Measurements from ENCODE around the gene TTL. TPM values are rescaled to one million over a fixed set of nuclear protein-coding genes. Genes with fewer than 3 reads are reported as not detected.

The TTL gene
- total RNA-seq, 1 experiment from 2014 or later = 31.4 TPM

DNA sequence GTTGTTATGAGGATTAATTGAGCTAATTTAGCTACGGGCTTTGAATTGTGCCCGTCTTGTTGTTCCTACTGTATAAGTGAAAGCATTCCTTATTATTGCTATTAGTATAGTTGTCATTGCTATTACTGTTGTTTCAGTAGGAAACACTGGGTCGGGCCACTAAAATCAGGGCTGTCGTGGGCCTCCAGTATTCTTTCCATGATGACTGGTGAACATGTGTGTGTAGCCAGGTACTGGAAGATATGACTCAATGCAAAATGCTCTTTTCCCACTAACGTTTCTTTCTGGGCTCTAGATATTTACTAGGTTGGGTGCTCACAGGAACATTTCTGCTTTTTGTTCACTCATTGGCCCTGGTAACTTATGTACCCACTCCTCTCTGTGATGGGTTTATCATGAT is 4.9 kb downstream of the TTL start:
- no peak overlapping the region for H3K4me2 ChIP-seq (ENCODE audit: low read length)
- POLR2A ChIA-PET (ENCODE audit: unreplicated experiment) = no interaction called here
- H3F3A ChIP-seq (ENCODE audit: low read length, unreplicated experiment) = no peaks in the 10 kb centered on the region
- ATAC-seq (no peak), DNase-seq (no peak)
- H3K4me1 ChIP-seq (ENCODE audit: insufficient read depth, low read length) = peaks cover 24% of the 10 kb centered on the region
- no peaks in the 10 kb centered on the region for H3K9me2 ChIP-seq (replicated peaks; ENCODE audit: low read length)
- no peaks in the 10 kb centered on the region for H3K9me3 ChIP-seq (ENCODE audit: low read length)
- no peaks in the 10 kb centered on the region for H3K27me3 ChIP-seq (ENCODE audit: low read length)
- TF ChIP-seq EZH2 (IDR thresholded peaks at IDR 0.05; ENCODE audit: low read length, unreplicated experiment) = no peak
- TF ChIP-seq EZH2phosphoT487 (IDR thresholded peaks at IDR 0.05; ENCODE audit: borderline replicate concordance, low read length) = no peak
- TF ChIP-seq, protein P1, sequence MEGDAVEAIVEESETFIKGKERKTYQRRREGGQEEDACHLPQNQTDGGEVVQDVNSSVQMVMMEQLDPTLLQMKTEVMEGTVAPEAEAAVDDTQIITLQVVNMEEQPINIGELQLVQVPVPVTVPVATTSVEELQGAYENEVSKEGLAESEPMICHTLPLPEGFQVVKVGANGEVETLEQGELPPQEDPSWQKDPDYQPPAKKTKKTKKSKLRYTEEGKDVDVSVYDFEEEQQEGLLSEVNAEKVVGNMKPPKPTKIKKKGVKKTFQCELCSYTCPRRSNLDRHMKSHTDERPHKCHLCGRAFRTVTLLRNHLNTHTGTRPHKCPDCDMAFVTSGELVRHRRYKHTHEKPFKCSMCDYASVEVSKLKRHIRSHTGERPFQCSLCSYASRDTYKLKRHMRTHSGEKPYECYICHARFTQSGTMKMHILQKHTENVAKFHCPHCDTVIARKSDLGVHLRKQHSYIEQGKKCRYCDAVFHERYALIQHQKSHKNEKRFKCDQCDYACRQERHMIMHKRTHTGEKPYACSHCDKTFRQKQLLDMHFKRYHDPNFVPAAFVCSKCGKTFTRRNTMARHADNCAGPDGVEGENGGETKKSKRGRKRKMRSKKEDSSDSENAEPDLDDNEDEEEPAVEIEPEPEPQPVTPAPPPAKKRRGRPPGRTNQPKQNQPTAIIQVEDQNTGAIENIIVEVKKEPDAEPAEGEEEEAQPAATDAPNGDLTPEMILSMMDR (conservative IDR thresholded peaks at IDR 0.05; ENCODE audit: low read depth, low read length) = no peak
- H2AFZ ChIP-seq (ENCODE audit: low read length) = no peak overlapping the region
- no peak overlapping the region for H3K27ac ChIP-seq (ENCODE audit: low read length)
- H3K36me3 ChIP-seq (ENCODE audit: low read depth, low read length) = peaks cover 9% of the 10 kb centered on the region; the same call in 1 of the 2 replicates
- no peak overlapping the region for H3K4me3 ChIP-seq (ENCODE audit: low read length)
- peaks cover 73% of the 10 kb centered on the region for H3K79me2 ChIP-seq (ENCODE audit: low read length)
- no peak overlapping the region for H3K9ac ChIP-seq (ENCODE audit: low read length)
- CTCF ChIA-PET = no interaction called here
- no TSS peak for BruUV-seq (replicated peaks)
- no peaks in the 10 kb centered on the region for H4K20me1 ChIP-seq (ENCODE audit: low read length)
- intact Hi-C loops (cut with micrococcal nuclease) = no loop called here

DNA sequence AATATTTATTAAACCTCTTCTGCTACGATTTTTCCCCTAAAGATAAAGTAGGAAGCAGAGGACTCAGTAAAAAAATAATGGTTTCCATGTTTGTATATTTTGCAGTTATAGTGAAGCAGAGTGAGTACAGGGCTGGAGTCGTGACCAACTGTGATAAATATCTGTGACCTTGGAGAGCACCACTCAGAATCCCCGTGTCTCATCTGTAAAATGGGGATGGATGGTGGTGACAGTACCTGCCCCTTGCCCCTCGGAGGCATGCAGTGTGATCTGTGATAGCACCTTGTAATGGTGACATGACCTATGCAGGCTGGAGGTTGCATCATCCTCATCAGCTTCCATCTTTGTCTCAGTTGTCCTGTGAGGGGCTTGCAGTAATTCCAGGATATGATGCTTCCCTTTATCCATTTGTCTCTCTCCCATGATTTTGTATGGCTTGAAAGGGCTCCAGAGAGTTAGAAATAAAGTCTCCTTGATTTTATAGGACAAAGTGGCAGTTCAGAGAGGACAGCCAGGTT is 5.5 kb downstream of the TTL start:
- no peaks in the 10 kb centered on the region for H3K27me3 ChIP-seq (ENCODE audit: low read length)
- intact Hi-C loops (cut with micrococcal nuclease) = no loop called here
- CTCF ChIA-PET = no interaction called here
- H3K9me2 ChIP-seq (replicated peaks; ENCODE audit: low read length) = no peaks in the 10 kb centered on the region
- no peak overlapping the region for H2AFZ ChIP-seq (ENCODE audit: low read length)
- TF ChIP-seq, protein P1 (conservative IDR thresholded peaks at IDR 0.05; ENCODE audit: low read depth, low read length) = no peak
- TF ChIP-seq EZH2 (IDR thresholded peaks at IDR 0.05; ENCODE audit: low read length, unreplicated experiment) = no peak
- TF ChIP-seq EZH2phosphoT487 (IDR thresholded peaks at IDR 0.05; ENCODE audit: borderline replicate concordance, low read length) = no peak
- POLR2A ChIA-PET (ENCODE audit: unreplicated experiment) = no interaction called here
- DNase-seq (no peak), ATAC-seq (no peak)
- H3K4me3 ChIP-seq (ENCODE audit: low read length) = no peak overlapping the region
- BruUV-seq (replicated peaks) = no TSS peak
- no peaks in the 10 kb centered on the region for H3F3A ChIP-seq (ENCODE audit: low read length, unreplicated experiment)
- H3K9me3 ChIP-seq (ENCODE audit: low read length) = no peaks in the 10 kb centered on the region
- H3K79me2 ChIP-seq (ENCODE audit: low read length) = peaks cover 70% of the 10 kb centered on the region
- H3K27ac ChIP-seq (ENCODE audit: low read length) = no peak overlapping the region
- H3K4me1 ChIP-seq (ENCODE audit: insufficient read depth, low read length) = peaks cover 29% of the 10 kb centered on the region
- no peaks in the 10 kb centered on the region for H4K20me1 ChIP-seq (ENCODE audit: low read length)
- peaks cover 9% of the 10 kb centered on the region; the same call in 1 of the 2 replicates for H3K36me3 ChIP-seq (ENCODE audit: low read depth, low read length)
- H3K9ac ChIP-seq (ENCODE audit: low read length) = no peak overlapping the region
- H3K4me2 ChIP-seq (ENCODE audit: low read length) = no peak overlapping the region

DNA sequence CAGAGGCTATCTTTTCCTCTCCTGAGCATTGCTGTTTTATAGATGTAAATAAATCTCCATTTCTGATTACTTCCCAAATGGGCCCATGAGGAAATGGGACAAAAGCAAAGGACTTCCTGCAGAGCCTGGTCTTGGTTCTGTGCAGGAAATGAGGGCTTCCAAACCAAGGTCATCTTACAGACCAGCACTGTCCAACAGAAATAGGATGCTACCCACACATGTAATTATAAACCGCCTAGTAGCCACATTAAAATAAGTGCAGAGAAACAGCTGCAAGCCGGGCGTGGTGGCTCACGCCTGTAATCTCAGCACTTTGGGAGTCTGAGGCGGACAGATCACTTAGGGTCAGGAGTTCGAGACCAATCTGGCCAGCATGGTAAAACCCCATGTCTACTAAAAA is 6.2 kb downstream of the TTL start:
- Histone ChIP-seq H3K27ac (ENCODE audit: low read length) (no peak overlapping the region), H3K36me3 (ENCODE audit: low read depth, low read length) (peaks cover 9% of the 10 kb centered on the region; the same call in 1 of the 2 replicates)

More for the DNA sequence above, 6.2 kb downstream of the TTL start:
- H3K79me2 ChIP-seq (ENCODE audit: low read length) = peaks cover 67% of the 10 kb centered on the region
- no TSS peak for BruUV-seq (replicated peaks)
- intact Hi-C loops (cut with micrococcal nuclease) = no loop called here
- no peak overlapping the region for H3K4me2 ChIP-seq (ENCODE audit: low read length)
- H3K4me3 ChIP-seq (ENCODE audit: low read length) = no peak overlapping the region
- TF ChIP-seq EZH2 (IDR thresholded peaks at IDR 0.05; ENCODE audit: low read length, unreplicated experiment) = no peak
- TF ChIP-seq EZH2phosphoT487 (IDR thresholded peaks at IDR 0.05; ENCODE audit: borderline replicate concordance, low read length) = no peak
- TF ChIP-seq, protein P1 (conservative IDR thresholded peaks at IDR 0.05; ENCODE audit: low read depth, low read length) = no peak
- DNase-seq (no peak), ATAC-seq (no peak)
- POLR2A ChIA-PET (ENCODE audit: unreplicated experiment) = no interaction called here
- H3K9ac ChIP-seq (ENCODE audit: low read length) = no peak overlapping the region
- H3F3A ChIP-seq (ENCODE audit: low read length, unreplicated experiment) = peaks cover 2% of the 10 kb centered on the region
- H3K4me1 ChIP-seq (ENCODE audit: insufficient read depth, low read length) = peaks cover 35% of the 10 kb centered on the region
- no peaks in the 10 kb centered on the region for H3K9me3 ChIP-seq (ENCODE audit: low read length)
- H2AFZ ChIP-seq (ENCODE audit: low read length) = no peak overlapping the region
- no peaks in the 10 kb centered on the region for H3K27me3 ChIP-seq (ENCODE audit: low read length)
- CTCF ChIA-PET = no interaction called here
- no peaks in the 10 kb centered on the region for H3K9me2 ChIP-seq (replicated peaks; ENCODE audit: low read length)
- no peaks in the 10 kb centered on the region for H4K20me1 ChIP-seq (ENCODE audit: low read length)
